Measurements from ENCODE around the gene SLC37A3. TPM values are rescaled to one million over a fixed set of nuclear protein-coding genes. Genes with fewer than 3 reads are reported as not detected.

The SLC37A3 gene
- total RNA-seq, 1 experiment from 2014 or later, result 52.7 TPM

- H3K18ac ChIP-seq (ENCODE audit: insufficient read length, low read depth, low read length), result no peak overlapping the region
- Mint-ChIP-seq H3K9me3 (no peaks in the 10 kb centered on the region), H3K4me3 (no peak overlapping the region), H3K4me1 (no peaks in the 10 kb centered on the region), H3K36me3 (ENCODE audit: insufficient read depth in 1 of 3, low read depth in 3 of 3) (peaks cover 5 to 39% (median 34%) of the 10 kb centered on the region in 3 experiments; a peak in 6 of 7 replicates), H3K27ac (no peak overlapping the region; a peak in 1 of 7 replicates), H3K27me3 (ENCODE audit: low read depth) (no peaks in the 10 kb centered on the region)
- H3K14ac ChIP-seq (ENCODE audit: insufficient read depth, low read length), result no peak overlapping the region
- H3K79me1 ChIP-seq (ENCODE audit: insufficient read depth, low read depth, low read length, poor library complexity, severe bottlenecking), result no peaks in the 10 kb centered on the region
- DNase-seq, result no peak
- H4K5ac ChIP-seq (ENCODE audit: insufficient read length, low read depth, low read length), result no peak overlapping the region
- no peak overlapping the region for H3T11ph ChIP-seq (ENCODE audit: low read length)
- TF ChIP-seq CTCF (conservative IDR thresholded peaks at IDR 0.05), result no peak
- no peak overlapping the region for H3K4ac ChIP-seq (ENCODE audit: low read depth, low read length)
- no peak overlapping the region for H2BK5ac ChIP-seq (ENCODE audit: insufficient read length, low read length)
- no peak overlapping the region for H2BK120ac ChIP-seq (ENCODE audit: low read depth, low read length, poor library complexity, severe bottlenecking)
- no peak overlapping the region for H3K9ac ChIP-seq (ENCODE audit: extremely low read depth, insufficient read length, low read length)
- no peaks in the 10 kb centered on the region for H3K4me1 ChIP-seq (ENCODE audit: insufficient read depth, low read length)
- no peak overlapping the region for H3K56ac ChIP-seq (ENCODE audit: insufficient read length, low read depth, low read length)
- no peak overlapping the region for H3K4me2 ChIP-seq (ENCODE audit: insufficient read depth, insufficient read length, low read length)
- H3K9me3 ChIP-seq (ENCODE audit: control insufficient read depth, low read depth, low read length), result no peaks in the 10 kb centered on the region
- H2BK20ac ChIP-seq (ENCODE audit: low read depth, low read length, poor library complexity, severe bottlenecking), result no peak overlapping the region
- no CpG with 5 or more reads among the region's 8 CpGs for WGBS (ENCODE audit: extremely low coverage, insufficient read length, low lambda C conversion rate)
- H2AFZ ChIP-seq (ENCODE audit: low read length), result no peak overlapping the region
- H3K79me2 ChIP-seq (ENCODE audit: insufficient read depth, low read length), result no peaks in the 10 kb centered on the region
- H3K27ac ChIP-seq (ENCODE audit: insufficient read length, low read depth, low read length), result no peak overlapping the region
- no peaks in the 10 kb centered on the region for H3K27me3 ChIP-seq (ENCODE audit: insufficient read depth, low read length)
- H2BK15ac ChIP-seq (ENCODE audit: low read depth, low read length), result no peak overlapping the region
- no peaks in the 10 kb centered on the region for H3K23me2 ChIP-seq (ENCODE audit: insufficient read length, low read depth, low read length, poor library complexity, severe bottlenecking)
- no peak overlapping the region for H4K8ac ChIP-seq (replicated peaks; ENCODE audit: insufficient read length, low read depth, low read length)
- no peak overlapping the region for H3K23ac ChIP-seq (ENCODE audit: insufficient read length, low read depth, low read length)
- H4K20me1 ChIP-seq (ENCODE audit: control insufficient read depth, insufficient read depth, insufficient read length), result no peaks in the 10 kb centered on the region
- no peak overlapping the region for H2BK12ac ChIP-seq (ENCODE audit: insufficient read length, low read depth, low read length)
- no peak overlapping the region for H4K91ac ChIP-seq (ENCODE audit: insufficient read length, low read depth, low read length)
- no peak overlapping the region for H2AK5ac ChIP-seq (ENCODE audit: insufficient read length, low read length)
These were observed 63.8 kb downstream of the SLC37A3 start for GRCh38 chr7:140334341-140335057.

Data from H9 (cell line).